Astrocyte (in vitro differentiated cells and primary cell): Measurements from ENCODE around the gene PPP1R14B.

Source experiments
- EZH2 ChIP-seq: IDR thresholded peaks from 2 replicates; pipeline ENCODE4 v1.6.1; 2012; ENCODE audit warnings: mild to moderate bottlenecking, low read length, inconsistent platforms; ENCODE audit not compliant: insufficient read depth
- TF ChIP-seq, protein P1 (sequence below): IDR thresholded peaks from 2 replicates; pipeline ENCODE4 v1.5.1; 2011; ENCODE audit warnings: low read depth, mild to moderate bottlenecking, inconsistent platforms, low read length, moderate library complexity; ENCODE audit not compliant: insufficient read depth

DNA sequence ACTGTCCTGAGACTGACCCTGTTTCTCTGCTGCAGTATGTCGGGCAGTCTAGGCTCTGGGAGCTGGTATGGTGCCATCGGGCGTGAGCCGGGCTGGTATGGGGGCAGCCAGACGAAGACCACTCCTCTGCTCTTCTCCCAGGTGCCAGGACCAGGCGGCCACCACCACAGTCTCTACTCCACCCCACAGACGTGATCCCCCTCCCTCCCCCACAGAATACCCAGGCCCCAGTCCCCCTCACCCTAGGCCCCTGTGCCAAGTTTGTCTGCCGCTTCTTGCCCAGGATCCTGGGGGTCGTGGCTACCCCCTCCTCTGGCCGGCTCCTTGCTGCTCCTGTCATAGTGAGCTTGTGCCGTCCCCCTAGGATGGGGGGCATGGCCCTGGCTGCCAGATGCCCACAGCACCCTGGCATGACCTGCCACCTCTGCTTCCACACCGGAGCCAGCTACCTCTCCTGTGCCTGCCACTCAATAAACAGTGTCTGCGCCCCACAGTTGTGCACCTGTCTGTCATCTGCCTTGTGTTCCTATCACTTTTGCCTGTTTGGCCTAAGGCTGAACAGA lies 42.3 kb upstream of the PPP1R14B start:
- TF ChIP-seq, protein P1, sequence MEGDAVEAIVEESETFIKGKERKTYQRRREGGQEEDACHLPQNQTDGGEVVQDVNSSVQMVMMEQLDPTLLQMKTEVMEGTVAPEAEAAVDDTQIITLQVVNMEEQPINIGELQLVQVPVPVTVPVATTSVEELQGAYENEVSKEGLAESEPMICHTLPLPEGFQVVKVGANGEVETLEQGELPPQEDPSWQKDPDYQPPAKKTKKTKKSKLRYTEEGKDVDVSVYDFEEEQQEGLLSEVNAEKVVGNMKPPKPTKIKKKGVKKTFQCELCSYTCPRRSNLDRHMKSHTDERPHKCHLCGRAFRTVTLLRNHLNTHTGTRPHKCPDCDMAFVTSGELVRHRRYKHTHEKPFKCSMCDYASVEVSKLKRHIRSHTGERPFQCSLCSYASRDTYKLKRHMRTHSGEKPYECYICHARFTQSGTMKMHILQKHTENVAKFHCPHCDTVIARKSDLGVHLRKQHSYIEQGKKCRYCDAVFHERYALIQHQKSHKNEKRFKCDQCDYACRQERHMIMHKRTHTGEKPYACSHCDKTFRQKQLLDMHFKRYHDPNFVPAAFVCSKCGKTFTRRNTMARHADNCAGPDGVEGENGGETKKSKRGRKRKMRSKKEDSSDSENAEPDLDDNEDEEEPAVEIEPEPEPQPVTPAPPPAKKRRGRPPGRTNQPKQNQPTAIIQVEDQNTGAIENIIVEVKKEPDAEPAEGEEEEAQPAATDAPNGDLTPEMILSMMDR: no peak
- no peak for TF ChIP-seq EZH2
